Stimulated activated CD8-positive, alpha-beta memory T cell treated with anti-CD3 and anti-CD28 coated beads, Interleukin-4, amount 100 ng/mL, for 24 hours (primary cell): ENCODE measurements around the gene CXorf49B.

ENCODE experiments used
- DNase-seq: peaks from one replicate; pipeline ENCODE4 v3.0.0-alpha.2; 2020; ENCODE audit warnings: low read depth

Gene CXorf49B

GRCh38 chrX:71815906-71816156, 52.7 kb downstream of the CXorf49B start:
- no peak for DNase-seq
